GM21390 (cell line): ENCODE data around the gene DOCK1.

Experiments
- ATAC-seq: cut with Tn5 transposase; IDR thresholded peaks from one replicate; pipeline ENCODE4 v1.9.1; 2021; ENCODE audit not compliant: unreplicated experiment

DOCK1 gene

DNA sequence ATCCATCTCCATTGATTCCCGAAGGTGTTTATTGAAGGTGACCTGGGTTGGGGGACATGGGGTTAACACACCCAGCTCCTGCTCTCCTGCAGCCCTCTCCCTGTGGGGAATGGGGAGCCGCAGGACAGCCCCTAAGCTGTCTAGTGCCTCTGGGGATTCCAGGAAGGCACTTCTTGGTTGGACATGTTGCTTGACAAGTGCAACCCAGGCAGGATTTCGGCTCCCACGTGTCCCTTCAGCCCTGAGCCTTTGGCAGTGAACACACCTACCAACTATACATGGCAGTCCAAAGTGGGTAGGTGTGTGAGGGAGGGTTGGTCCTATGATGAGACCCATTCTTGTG, 43.9 kb downstream of the DOCK1 start:
- ATAC-seq, result no peak

- ATAC-seq, result no peak
Observed at GRCh38 chr10:126950401-126951105, 45.3 kb downstream of the DOCK1 start.

DNA sequence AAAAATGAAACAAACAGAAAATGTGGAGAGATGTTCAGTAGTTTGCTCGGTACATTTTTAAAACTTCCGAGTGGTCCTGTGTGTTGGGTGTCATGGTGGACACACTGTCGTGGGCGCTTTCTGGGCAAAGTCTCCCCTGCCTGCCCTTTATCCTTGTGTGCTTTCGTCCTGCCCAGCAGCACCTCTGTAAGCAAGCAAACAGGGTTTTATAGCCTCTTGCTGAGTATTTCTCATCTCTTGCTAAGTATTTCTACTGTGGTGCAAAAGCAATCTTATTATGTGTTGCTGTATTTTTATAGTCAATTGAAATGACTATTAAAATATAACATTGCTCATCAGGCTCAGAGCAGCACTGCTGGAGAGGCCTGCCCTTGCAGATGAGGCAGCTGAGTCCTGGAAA, 48.7 kb downstream of the DOCK1 start:
- ATAC-seq, result no peak

DNA sequence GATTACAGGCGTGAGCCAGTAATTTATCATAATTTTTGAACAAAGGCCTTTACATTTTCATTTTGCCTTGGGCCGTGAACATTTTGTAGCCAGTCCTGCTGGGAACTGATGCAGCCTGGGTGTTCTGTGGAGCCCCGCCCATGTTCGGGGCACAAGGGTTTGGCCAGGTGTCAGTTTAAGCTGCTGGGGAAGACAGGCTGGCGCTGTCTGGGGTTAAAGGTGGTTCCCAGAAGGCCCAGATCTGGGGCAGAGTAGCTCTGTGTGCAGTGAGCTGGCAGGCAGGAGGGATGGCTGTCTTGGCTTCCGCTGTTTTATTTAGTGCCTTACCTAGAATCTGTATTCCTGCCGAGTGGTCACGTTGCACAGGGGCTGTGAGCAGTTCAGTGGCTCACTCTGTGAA, 50.2 kb downstream of the DOCK1 start:
- no peak for ATAC-seq

GRCh38 chr10:126955934-126956711, 50.9 kb downstream of the DOCK1 start:
- ATAC-seq, result no peak

DNA sequence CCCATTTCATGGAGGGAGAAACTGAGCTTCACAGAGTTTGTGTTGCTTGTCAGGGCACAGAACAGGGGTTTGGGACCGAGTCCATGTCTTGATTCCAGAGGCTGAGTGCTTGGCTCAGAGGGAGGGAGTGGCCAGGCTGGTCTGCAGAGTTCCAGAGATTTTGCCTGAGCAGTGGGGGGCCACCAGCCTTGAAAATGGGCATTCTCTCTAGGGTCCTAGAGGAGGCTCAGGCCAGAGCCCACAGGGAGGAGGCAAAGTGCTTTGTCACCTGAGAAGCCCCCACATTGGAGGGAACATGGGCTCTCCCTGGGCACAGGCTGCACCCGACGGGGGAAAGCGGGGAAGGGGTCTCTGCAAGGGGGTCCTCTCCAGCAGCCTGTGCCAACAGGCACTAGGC, 51.5 kb downstream of the DOCK1 start:
- no peak for ATAC-seq

DNA sequence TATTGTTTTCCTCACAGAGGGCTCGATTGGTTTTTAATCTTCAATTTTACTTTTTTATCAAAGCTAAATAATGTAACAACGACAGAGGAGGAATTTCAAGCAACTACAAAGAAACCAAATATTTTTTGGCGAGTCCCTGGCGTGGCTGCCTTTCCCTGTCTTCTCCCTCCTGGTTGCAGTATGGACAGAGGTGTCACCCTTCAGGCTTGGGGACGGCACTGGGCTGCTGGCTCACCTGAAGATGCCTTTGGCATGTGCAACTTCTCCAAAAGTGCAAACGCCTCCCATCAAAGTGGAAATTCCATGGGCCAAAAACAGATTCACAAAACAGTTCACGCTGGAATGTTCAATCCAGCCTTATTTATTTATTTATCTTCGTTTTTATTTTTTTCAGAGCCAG, 51.9 kb downstream of the DOCK1 start:
- ATAC-seq, result no peak

DNA sequence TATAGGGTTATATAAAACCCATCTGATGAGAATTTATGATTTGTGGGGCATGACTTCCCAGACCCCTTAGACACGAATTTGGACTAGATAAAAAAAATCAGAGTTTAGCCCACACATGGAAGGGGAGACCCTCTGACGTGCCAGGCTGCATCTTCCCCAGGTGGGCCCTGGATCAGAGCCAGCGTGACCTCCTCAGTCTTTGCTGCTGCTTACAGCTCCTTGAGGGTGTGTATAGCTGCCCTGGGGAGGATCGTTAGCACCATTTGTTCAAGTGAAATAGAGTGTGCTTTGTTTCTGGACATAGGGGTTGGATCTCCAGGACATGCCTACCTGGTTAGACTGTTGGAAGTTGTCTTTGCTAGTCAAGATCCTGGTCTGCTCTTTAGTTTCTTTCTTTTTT, 54.2 kb downstream of the DOCK1 start:
- ATAC-seq, result no peak

DNA sequence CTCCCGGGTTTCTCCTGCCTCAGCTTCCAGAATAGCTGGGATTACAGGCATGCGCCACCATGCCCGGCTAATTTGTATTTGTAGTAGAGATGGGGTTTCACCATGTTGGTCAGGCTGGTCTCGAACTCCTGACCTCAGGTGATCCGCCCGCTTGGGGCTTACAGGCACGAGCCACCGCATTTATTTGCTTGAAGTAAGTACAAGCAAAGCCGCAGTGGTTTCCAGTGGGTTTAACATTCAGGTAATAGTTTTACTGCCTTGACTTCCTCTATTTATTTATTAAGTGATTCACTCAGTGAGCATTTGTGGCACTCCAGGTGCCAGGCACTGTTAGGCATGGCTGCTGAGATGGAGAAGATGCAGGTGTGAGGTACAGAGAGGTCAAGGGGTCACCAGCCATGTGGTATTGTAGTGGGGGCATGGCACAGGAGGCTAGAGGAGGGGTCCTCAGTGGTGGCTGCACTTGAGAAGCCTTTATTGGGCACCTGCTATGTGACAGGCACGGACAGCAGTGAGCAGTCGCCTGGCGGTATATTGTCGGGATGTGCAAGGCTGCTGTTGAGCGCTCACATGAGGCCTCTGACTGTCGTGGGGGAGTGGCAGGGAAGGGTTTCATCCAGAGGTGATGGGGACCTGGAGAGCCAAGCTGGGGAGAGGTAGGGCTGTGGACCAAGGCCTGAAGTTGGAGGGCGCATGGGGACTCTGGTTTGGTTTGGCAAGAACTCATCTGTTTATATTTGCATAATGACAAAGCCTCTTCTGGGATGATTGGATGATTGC, 54.9 kb downstream of the DOCK1 start:
- no peak for ATAC-seq

- ATAC-seq, result no peak
Observed at GRCh38 chr10:126963354-126963753, 58.1 kb downstream of the DOCK1 start.

DNA sequence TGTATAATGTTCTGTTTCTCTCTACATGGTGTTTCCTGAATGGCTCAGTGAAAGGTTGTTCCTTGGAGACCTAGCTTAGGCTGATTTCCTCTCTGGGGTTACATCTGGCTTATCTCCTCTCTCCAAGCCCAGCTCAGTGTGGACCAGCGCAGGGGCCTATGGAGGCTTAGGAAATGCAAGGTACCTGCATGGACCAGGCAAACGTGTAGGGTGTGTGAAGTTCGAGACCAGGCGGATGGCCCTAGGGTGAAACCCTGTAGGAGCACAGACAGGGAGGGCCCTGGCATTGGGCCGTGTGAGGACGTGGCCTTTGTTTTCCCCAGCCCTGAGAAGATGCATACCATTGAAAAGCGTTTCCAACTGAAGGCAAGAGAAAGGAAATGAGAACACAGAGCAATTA, 59.0 kb downstream of the DOCK1 start:
- ATAC-seq, result no peak

DNA sequence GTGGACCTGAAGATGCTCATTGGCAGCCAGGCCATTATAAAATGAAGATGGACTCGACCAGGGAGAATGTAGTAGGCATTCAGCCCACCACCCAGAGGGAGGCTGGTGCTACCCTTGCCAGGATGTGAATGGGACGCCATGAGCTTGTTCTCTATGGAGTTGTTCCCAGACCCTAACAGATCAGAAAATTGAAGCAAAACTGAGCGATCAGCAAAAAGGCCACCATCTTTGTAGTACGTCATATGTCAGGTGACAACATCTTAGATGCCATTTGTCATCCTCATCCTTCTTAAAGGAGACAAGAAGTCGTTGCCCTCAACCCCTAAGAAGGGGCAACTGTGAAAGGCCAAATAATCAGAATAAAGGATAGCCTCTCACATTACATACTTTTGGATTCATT, 61.7 kb downstream of the DOCK1 start:
- no peak for ATAC-seq

DNA sequence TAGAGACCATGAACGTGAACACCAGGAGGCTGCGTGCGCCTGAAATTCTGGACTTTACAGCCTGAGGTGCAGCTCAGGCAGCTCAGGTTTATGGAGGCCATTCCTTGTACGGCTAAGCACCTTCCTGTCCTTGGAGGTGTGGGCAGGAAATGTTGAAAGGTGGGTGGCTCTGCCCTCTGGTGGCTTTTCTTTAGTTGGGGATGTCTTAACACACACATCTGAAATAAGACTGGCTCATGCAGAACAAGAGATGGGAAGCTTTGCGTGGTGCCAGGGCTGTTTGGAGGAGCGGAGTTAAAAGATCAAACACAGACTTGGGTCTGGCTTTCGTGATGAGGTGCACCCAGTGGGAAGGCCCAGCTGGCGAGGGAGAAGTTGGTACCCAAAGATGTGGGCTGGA, 64.1 kb downstream of the DOCK1 start:
- ATAC-seq, result no peak

DNA sequence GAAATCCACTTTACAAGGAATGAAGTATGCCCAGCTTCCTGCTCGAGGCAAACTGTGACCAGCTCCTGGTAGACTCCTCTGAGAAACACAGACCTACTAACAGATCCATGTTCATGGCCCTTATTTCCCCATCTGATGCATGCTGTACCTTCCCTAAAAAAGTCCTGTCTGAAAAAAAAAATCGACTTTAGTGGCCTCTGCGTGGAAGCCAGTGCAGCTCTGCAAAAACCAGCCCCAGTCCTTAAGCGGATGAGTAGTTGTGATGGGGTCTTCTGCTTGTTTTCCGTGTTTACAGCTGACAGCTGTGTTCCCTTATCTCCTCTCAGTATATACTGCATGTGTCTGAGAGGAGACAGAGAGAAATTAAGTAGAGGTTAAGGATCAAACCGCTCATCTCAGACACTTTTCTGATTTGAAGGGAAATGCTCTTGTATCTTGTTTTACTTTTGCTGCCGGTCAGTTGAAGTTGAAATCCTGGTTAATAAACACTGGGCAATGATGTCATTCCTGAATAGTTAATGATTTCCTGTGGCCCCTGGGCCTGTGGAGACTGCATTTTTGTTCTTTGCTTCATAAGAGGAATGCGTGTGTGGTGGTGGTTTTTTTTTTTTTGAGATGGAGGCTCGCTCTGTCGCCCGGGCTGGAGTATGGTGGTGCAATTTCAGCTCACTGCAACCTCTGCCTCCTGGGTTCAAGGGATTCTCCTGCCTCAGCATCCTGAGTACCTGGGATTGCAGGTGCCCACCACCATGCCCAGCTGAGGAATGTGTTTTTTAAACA, 67.6 kb downstream of the DOCK1 start:
- ATAC-seq, result no peak

GRCh38 chr10:126975221-126975620, 70.0 kb downstream of the DOCK1 start:
- no peak for ATAC-seq

DNA sequence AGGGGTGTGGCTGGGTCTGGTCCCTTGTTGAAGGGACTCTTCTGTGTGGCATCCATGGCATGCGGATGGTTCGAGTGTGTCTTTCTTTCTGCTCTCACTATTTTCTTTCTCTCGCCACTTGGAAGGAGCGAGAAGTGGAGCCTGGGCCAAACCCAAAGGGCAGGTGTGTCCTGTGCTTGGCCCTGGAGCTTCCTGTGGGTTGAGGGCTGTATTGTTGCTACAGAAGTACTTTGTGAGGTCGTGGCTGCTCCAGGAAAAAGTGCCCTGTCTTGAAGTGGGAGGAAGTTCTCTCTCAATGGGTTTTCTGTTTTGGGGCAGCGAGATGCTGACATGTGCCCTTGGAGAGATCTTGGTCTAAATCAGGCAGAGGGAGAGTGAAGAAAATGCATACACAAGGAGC, 72.0 kb downstream of the DOCK1 start:
- ATAC-seq, result no peak

DNA sequence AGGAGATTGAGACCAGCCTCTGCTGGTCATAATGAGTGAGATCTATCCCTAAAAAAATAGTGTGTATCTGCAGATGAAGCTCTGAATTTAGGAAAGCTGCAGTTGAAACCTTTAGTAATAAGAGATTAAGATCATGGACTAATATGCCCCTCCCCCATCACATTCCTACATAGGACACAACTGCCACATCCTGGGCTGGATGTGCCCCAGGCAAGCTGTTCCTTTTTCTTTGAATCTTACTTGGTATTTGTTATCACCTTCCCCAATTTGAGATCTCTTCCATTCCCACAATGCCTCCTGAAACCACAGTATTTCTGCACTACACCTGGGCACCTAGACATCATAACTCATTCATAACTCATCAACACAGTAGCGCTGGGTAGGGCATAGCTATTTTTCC, 74.1 kb downstream of the DOCK1 start:
- no peak for ATAC-seq

GRCh38 chr10:126993208-126993607, 88.0 kb downstream of the DOCK1 start:
- ATAC-seq, result no peak

GRCh38 chr10:126997801-126998590, 92.8 kb downstream of the DOCK1 start:
- ATAC-seq, result no peak

DNA sequence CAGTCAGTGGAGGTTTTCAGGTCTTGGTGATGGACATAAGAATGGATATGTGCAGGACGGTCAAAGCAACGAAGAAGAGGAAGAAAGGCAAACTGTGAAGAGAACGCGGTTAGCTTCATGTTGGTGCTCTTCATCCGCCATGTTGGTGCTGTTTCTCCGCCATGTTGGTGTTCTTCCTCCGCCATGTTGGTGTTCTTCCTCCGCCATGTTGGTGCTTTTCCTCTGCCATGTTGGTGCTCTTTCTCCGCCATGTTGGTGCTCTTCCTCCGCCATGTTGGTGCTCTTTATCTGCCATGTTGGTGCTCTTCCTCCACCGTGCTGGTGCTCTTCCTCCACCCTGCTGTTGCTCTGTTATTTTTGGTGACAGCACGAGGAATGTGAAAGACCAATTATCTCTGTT, 95.4 kb downstream of the DOCK1 start:
- ATAC-seq, result no peak
